HepG2 (cell line): ENCODE data around the gene IRF2BPL. TPM values are rescaled to one million over a fixed set of nuclear protein-coding genes. Genes with fewer than 3 reads are reported as not detected.

Experiments used
- AKAP8 ChIP-seq: sonication (generic); formaldehyde crosslinking; IDR thresholded peaks from 2 replicates; pipeline ENCODE4 v1.5.1; 2020; ENCODE audit warnings: mild to moderate bottlenecking, missing genetic modification reagents
- BORCS8-MEF2B ChIP-seq: sonication (generic); formaldehyde crosslinking; IDR thresholded peaks from 2 replicates; pipeline ENCODE4 v1.8.0; 2022; ENCODE audit warnings: mild to moderate bottlenecking, missing genetic modification reagents
- DNMT1 ChIP-seq: sonication (generic); formaldehyde crosslinking; IDR thresholded peaks from 2 replicates; pipeline ENCODE4 v1.5.1; 2020; ENCODE audit warnings: mild to moderate bottlenecking, missing genetic modification reagents
- ETV5 ChIP-seq: IDR thresholded peaks from 2 replicates; pipeline ENCODE4 v1.6.1; 2018; ENCODE audit warnings: missing biosample characterization, missing genetic modification reagents, inconsistent platforms, borderline replicate concordance
- KDM4B ChIP-seq: sonication (generic); formaldehyde crosslinking; IDR thresholded peaks from 2 replicates; pipeline ENCODE4 v1.4.0; 2020; ENCODE audit warnings: missing genetic modification reagents
- KDM5A ChIP-seq: fragments of 200-600 bp; sonication (generic); IDR thresholded peaks from 2 replicates; pipeline ENCODE4 v1.7.0; 2018; ENCODE audit warnings: antibody characterized with exemption, mild to moderate bottlenecking, low read length, borderline replicate concordance
- MAFG ChIP-seq: sonication (generic); formaldehyde crosslinking; IDR thresholded peaks from 2 replicates; pipeline ENCODE4 v1.5.1; 2020; ENCODE audit warnings: mild to moderate bottlenecking, missing genetic modification reagents
- NFE2L1 ChIP-seq: sonication (generic); formaldehyde crosslinking; IDR thresholded peaks from 2 replicates; pipeline ENCODE4 v1.4.0; 2020; ENCODE audit warnings: missing genetic modification reagents, mild to moderate bottlenecking, borderline replicate concordance
- NFIB ChIP-seq: sonication (generic); formaldehyde crosslinking; IDR thresholded peaks from 2 replicates; pipeline ENCODE4 v1.9.0; 2021; ENCODE audit warnings: missing genetic modification reagents, mild to moderate bottlenecking, borderline replicate concordance
- ONECUT2 ChIP-seq: sonication (generic); formaldehyde crosslinking; IDR thresholded peaks from 2 replicates; pipeline ENCODE4 v1.4.0; 2020; ENCODE audit warnings: missing genetic modification reagents
- RCOR2 ChIP-seq: IDR thresholded peaks from 2 replicates; pipeline ENCODE4 v1.6.1; 2016; ENCODE audit warnings: missing biosample characterization, missing genetic modification reagents
- RFX5 ChIP-seq: IDR thresholded peaks from 2 replicates; pipeline ENCODE4 v1.6.1; 2011; ENCODE audit warnings: low read depth, low read length, improper control_type of control experiment
- TBL1XR1 ChIP-seq: fragments of 150-350 bp; IDR thresholded peaks from 2 replicates; pipeline ENCODE4 v1.6.1; 2014; ENCODE audit warnings: borderline replicate concordance, low read length; ENCODE audit not compliant: partially characterized antibody
- ZFYVE20 ChIP-seq: sonication (generic); formaldehyde crosslinking; IDR thresholded peaks from 2 replicates; pipeline ENCODE4 v1.8.0; 2023; ENCODE audit warnings: low read depth, mild to moderate bottlenecking, moderate library complexity, missing genetic modification reagents, borderline replicate concordance
- ZNF256 ChIP-seq: sonication (generic); formaldehyde crosslinking; conservative IDR thresholded peaks from 2 replicates; pipeline ENCODE4 v1.4.0; 2020; ENCODE audit warnings: missing genetic modification reagents
- ZNF354B ChIP-seq: sonication (generic); formaldehyde crosslinking; IDR thresholded peaks from 2 replicates; pipeline ENCODE4 v1.8.0; 2022; ENCODE audit warnings: mild to moderate bottlenecking, missing genetic modification reagents
- ZNF382 ChIP-seq: sonication (generic); formaldehyde crosslinking; IDR thresholded peaks from 2 replicates; pipeline ENCODE4 v1.5.0; 2020; ENCODE audit warnings: missing genetic modification reagents, mild to moderate bottlenecking, borderline replicate concordance
- ZNF577 ChIP-seq: sonication (generic); formaldehyde crosslinking; IDR thresholded peaks from 2 replicates; pipeline ENCODE4 v1.4.0; 2020; ENCODE audit warnings: mild to moderate bottlenecking, low read depth, missing genetic modification reagents, borderline replicate concordance
- ZNF780A ChIP-seq: sonication (generic); formaldehyde crosslinking; IDR thresholded peaks from 2 replicates; pipeline ENCODE4 v1.8.0; 2022; ENCODE audit warnings: mild to moderate bottlenecking, missing genetic modification reagents, moderate library complexity
- ZNF782 ChIP-seq: sonication (generic); formaldehyde crosslinking; IDR thresholded peaks from 2 replicates; pipeline ENCODE4 v1.4.0; 2020; ENCODE audit warnings: missing genetic modification reagents, mild to moderate bottlenecking, borderline replicate concordance
- ZSCAN20 ChIP-seq: sonication (generic); formaldehyde crosslinking; IDR thresholded peaks from 2 replicates; pipeline ENCODE4 v1.4.0; 2020; ENCODE audit warnings: missing genetic modification reagents, mild to moderate bottlenecking, borderline replicate concordance
- polyA plus RNA-seq, 8 experiments: library from polyadenylated mRNA; depleted of rRNA in 3 of 8; stranded (reverse) in 7 of 8; unstranded in 1 of 8; fragments of >200 nt; fragmentation: Illumina TruSeq in 4 of 8; extraction: Trizol in 4 of 8; gene quantifications; 2 replicates each; pipeline versions ENCODE4 v1.2.1 to v1.2.3, GENCODE V29; 2011 to 2016; ENCODE audit warnings: low read depth in 4 of 8, missing spikeins in 1 of 8, mixed read lengths in 1 of 8; ENCODE audit not compliant: insufficient read depth in 1 of 8
- total RNA-seq, 5 experiments: library from RNA; depleted of rRNA; stranded (reverse); fragments of >200 nt; fragmentation: Illumina TruSeq; extraction: Trizol; gene quantifications; 2 replicates each; pipeline ENCODE4 v1.2.3, GENCODE V29; 2016; ENCODE audit warnings: low read depth in 1 of 5
- TF ChIP-seq, protein P1 (sequence below): IDR thresholded peaks from 2 replicates; pipeline ENCODE4 v1.6.1; 2016; ENCODE audit warnings: mild to moderate bottlenecking
- TF ChIP-seq, protein P2 (sequence below): IDR thresholded peaks from 2 replicates; pipeline ENCODE4 v1.4.0; 2020; ENCODE audit warnings: mild to moderate bottlenecking, missing genetic modification reagents

Gene IRF2BPL
- total and polyA plus RNA-seq, 2 of the 13 experiments (the other 11 are each of a cell fraction or from before 2014, with no cell fraction given): 6.6 to 8.4 TPM

DNA sequence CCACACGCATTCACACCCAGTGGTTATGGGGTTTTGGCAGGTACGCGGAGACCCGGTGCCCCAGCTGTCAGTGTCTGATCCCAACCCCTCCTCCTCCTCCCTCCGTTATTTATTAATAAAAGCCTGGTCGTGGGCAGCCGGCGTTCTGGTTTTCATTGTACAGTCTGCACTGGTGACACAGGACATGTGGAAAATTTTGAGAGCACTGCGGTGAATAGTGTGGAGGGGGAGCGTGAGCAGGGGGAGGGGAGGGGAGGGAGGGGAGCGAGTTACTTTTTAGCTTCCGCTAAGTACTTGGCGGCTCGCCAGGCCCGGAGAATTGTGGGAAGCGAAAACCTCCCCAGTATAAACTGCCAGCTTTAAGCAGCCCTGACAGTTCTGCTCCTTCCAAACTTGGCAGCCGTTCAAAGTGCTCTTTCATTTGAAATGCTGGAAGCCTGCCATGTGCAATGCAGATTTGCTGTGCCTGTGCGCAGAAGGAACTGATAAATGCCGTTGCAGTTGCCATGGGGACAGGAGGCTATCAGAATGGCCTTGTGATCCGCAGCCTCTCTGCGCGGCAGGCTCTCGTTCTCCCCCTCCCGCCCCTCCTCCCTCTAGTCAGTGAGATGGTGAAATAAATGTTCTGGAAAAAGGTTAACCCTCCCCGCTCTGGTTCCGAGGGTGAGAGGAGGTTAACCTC is 11.7 kb upstream of the IRF2BPL start (continued):
- TF ChIP-seq ONECUT2 (CRISPR knock-in tag) (no peak), AKAP8 (CRISPR knock-in tag) (no peak), KDM4B (CRISPR knock-in tag) (peak; percentile 68; the same call in 1 of the 2 replicates), DNMT1 (no peak), ETV5 (CRISPR knock-in tag) (peak; percentile 58; the same call in 1 of the 2 replicates), ZNF782 (CRISPR knock-in tag) (no peak), NFE2L1 (CRISPR knock-in tag) (no peak), RCOR2 (CRISPR knock-in tag) (no peak), TBL1XR1 (no peak), ZNF354B (CRISPR knock-in tag) (no peak), ZNF577 (no peak), ZNF256 (CRISPR knock-in tag) (no peak), RFX5 (peak; percentile 67), ZSCAN20 (CRISPR knock-in tag) (no peak), BORCS8-MEF2B (CRISPR knock-in tag) (no peak), NFIB (CRISPR knock-in tag) (no peak), ZNF382 (no peak), ZFYVE20 (CRISPR knock-in tag) (no peak), KDM5A (no peak), MAFG (CRISPR knock-in tag) (no peak), ZNF780A (CRISPR knock-in tag) (peak; percentile 100)
- TF ChIP-seq, protein P1, sequence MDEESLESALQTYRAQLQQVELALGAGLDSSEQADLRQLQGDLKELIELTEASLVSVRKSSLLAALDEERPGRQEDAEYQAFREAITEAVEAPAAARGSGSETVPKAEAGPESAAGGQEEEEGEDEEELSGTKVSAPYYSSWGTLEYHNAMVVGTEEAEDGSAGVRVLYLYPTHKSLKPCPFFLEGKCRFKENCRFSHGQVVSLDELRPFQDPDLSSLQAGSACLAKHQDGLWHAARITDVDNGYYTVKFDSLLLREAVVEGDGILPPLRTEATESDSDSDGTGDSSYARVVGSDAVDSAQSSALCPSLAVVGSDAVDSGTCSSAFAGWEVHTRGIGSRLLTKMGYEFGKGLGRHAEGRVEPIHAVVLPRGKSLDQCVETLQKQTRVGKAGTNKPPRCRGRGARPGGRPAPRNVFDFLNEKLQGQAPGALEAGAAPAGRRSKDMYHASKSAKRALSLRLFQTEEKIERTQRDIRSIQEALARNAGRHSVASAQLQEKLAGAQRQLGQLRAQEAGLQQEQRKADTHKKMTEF (CRISPR knock-in tag): peak; percentile 70; the same call in 1 of the 2 replicates
- TF ChIP-seq, protein P2, sequence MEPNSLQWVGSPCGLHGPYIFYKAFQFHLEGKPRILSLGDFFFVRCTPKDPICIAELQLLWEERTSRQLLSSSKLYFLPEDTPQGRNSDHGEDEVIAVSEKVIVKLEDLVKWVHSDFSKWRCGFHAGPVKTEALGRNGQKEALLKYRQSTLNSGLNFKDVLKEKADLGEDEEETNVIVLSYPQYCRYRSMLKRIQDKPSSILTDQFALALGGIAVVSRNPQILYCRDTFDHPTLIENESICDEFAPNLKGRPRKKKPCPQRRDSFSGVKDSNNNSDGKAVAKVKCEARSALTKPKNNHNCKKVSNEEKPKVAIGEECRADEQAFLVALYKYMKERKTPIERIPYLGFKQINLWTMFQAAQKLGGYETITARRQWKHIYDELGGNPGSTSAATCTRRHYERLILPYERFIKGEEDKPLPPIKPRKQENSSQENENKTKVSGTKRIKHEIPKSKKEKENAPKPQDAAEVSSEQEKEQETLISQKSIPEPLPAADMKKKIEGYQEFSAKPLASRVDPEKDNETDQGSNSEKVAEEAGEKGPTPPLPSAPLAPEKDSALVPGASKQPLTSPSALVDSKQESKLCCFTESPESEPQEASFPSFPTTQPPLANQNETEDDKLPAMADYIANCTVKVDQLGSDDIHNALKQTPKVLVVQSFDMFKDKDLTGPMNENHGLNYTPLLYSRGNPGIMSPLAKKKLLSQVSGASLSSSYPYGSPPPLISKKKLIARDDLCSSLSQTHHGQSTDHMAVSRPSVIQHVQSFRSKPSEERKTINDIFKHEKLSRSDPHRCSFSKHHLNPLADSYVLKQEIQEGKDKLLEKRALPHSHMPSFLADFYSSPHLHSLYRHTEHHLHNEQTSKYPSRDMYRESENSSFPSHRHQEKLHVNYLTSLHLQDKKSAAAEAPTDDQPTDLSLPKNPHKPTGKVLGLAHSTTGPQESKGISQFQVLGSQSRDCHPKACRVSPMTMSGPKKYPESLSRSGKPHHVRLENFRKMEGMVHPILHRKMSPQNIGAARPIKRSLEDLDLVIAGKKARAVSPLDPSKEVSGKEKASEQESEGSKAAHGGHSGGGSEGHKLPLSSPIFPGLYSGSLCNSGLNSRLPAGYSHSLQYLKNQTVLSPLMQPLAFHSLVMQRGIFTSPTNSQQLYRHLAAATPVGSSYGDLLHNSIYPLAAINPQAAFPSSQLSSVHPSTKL (CRISPR knock-in tag): peak; percentile 73
